Measurements from ENCODE around the gene PLEKHG3. TPM values are rescaled to one million over a fixed set of nuclear protein-coding genes. Genes with fewer than 3 reads are reported as not detected.

Gene PLEKHG3
- total RNA-seq, 2 experiments from 2014 or later: not detected

DNA sequence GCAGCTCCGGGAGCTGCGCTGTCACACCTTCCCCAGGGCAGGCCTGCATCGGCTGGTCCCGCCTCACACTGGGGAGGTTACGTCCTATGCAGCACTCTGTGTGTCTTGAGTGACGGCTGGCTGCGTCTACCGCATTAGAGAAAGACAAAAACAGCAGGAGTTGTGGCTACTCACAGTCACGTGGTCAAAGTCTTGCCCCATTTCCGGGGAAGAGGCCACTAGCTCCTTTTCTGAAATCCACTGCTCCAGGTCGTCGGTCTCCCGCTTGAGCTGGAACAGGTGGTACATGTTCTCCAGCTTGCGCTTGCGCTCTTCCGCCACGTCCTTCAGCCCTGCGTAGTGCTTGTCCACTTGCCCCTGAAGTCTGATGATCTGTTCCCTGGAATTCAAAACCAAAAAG, 68.8 kb downstream of the PLEKHG3 start:
- H3K36me3 ChIP-seq (ENCODE audit: insufficient read depth, low read length): no peaks in the 10 kb centered on the region
- no peaks in the 10 kb centered on the region for H4K20me1 ChIP-seq (ENCODE audit: insufficient read depth, low read length)
- H3K27ac ChIP-seq (ENCODE audit: low read depth, low read length, poor library complexity, severe bottlenecking): no peak overlapping the region
- H3K79me2 ChIP-seq (ENCODE audit: insufficient read depth, low read depth, low read length): no peaks in the 10 kb centered on the region
- H2AFZ ChIP-seq (ENCODE audit: low read length): no peak overlapping the region
- H3K4me1 ChIP-seq (ENCODE audit: insufficient read depth, low read length, poor library complexity, severe bottlenecking): no peaks in the 10 kb centered on the region
- TF ChIP-seq, protein P1, sequence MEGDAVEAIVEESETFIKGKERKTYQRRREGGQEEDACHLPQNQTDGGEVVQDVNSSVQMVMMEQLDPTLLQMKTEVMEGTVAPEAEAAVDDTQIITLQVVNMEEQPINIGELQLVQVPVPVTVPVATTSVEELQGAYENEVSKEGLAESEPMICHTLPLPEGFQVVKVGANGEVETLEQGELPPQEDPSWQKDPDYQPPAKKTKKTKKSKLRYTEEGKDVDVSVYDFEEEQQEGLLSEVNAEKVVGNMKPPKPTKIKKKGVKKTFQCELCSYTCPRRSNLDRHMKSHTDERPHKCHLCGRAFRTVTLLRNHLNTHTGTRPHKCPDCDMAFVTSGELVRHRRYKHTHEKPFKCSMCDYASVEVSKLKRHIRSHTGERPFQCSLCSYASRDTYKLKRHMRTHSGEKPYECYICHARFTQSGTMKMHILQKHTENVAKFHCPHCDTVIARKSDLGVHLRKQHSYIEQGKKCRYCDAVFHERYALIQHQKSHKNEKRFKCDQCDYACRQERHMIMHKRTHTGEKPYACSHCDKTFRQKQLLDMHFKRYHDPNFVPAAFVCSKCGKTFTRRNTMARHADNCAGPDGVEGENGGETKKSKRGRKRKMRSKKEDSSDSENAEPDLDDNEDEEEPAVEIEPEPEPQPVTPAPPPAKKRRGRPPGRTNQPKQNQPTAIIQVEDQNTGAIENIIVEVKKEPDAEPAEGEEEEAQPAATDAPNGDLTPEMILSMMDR (conservative IDR thresholded peaks at IDR 0.05; ENCODE audit: low read length): no peak
- TF ChIP-seq EZH2phosphoT487 (IDR thresholded peaks at IDR 0.05; ENCODE audit: borderline replicate concordance, low read depth, low read length): no peak
- no peak overlapping the region for H3K4me2 ChIP-seq (ENCODE audit: low read length)
- no peaks in the 10 kb centered on the region for H3K9me2 ChIP-seq (ENCODE audit: insufficient read depth, low read length)
- ChIA-PET POLR2A (no interaction called here), CTCF (ENCODE audit: unreplicated experiment) (no interaction called here)
- H3K4me3 ChIP-seq (ENCODE audit: low read depth, low read length, poor library complexity, severe bottlenecking): no peak overlapping the region
- no TSS peak for BruUV-seq (replicated peaks)
- intact Hi-C loops (cut with micrococcal nuclease; ENCODE audit: unreplicated experiment): no loop called here
- no peaks in the 10 kb centered on the region for H3K9me3 ChIP-seq (ENCODE audit: low read length)
- no peak for DNase-seq (ENCODE audit: low spot score)

DNA sequence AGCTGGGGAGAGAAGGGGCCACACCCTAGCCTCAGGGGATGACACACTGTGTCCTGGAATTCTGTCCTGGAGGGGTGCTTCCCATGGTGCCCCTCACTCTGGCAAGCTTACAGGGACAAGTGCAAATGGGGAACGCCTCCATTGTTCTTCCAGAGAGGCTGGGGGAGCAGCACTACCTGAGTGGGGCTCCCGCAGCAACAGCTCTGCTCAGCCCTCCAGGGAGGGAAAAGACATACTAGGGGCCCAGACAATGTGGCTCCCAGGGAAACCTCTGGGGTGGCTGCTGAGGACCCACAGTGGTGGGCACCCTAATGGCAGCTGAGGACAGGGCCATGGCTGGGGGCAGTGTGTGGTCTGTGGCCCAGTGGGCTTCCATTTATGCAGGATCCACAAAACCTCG, 69.4 kb downstream of the PLEKHG3 start:
- no peak overlapping the region for H3K4me3 ChIP-seq (ENCODE audit: low read depth, low read length, poor library complexity, severe bottlenecking)
- no peaks in the 10 kb centered on the region for H3K4me1 ChIP-seq (ENCODE audit: insufficient read depth, low read length, poor library complexity, severe bottlenecking)
- H4K20me1 ChIP-seq (ENCODE audit: insufficient read depth, low read length): no peaks in the 10 kb centered on the region
- no peak overlapping the region for H2AFZ ChIP-seq (ENCODE audit: low read length)
- H3K9me2 ChIP-seq (ENCODE audit: insufficient read depth, low read length): no peaks in the 10 kb centered on the region
- DNase-seq (ENCODE audit: low spot score): no peak
- H3K9me3 ChIP-seq (ENCODE audit: low read length): no peaks in the 10 kb centered on the region
- no peaks in the 10 kb centered on the region for H3K79me2 ChIP-seq (ENCODE audit: insufficient read depth, low read depth, low read length)
- intact Hi-C loops (cut with micrococcal nuclease; ENCODE audit: unreplicated experiment): no loop called here
- BruUV-seq (replicated peaks): no TSS peak
- POLR2A ChIA-PET: no interaction called here
- H3K27ac ChIP-seq (ENCODE audit: low read depth, low read length, poor library complexity, severe bottlenecking): no peak overlapping the region
- TF ChIP-seq EZH2phosphoT487 (IDR thresholded peaks at IDR 0.05; ENCODE audit: borderline replicate concordance, low read depth, low read length): no peak
- TF ChIP-seq, protein P1 (conservative IDR thresholded peaks at IDR 0.05; ENCODE audit: low read length): no peak
- CTCF ChIA-PET (ENCODE audit: unreplicated experiment): no interaction called here
- no peak overlapping the region for H3K4me2 ChIP-seq (ENCODE audit: low read length)
- no peaks in the 10 kb centered on the region for H3K36me3 ChIP-seq (ENCODE audit: insufficient read depth, low read length)

DNA sequence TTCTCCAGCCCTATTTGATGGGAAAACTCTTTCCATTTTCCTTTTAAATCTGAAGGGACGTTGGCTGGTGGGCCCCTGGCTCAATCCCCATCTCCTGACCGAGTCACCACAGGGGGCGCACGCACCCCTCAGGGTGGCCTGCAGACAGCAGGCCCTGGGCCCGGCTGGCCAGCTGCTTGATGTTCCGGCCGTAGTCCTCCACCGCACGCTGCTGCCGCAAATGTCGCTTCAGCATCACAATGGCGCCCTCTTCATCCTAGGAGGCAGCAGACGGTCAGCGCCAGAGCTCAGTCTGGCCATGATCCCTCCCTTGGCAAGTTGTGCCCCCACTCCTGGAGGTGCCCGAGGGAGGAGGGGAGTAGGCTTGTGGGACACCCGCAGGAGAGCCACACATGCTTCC, 70.0 kb downstream of the PLEKHG3 start:
- no peaks in the 10 kb centered on the region for H3K9me3 ChIP-seq (ENCODE audit: low read length)
- DNase-seq (ENCODE audit: low spot score): no peak
- ChIA-PET POLR2A (no interaction called here), CTCF (ENCODE audit: unreplicated experiment) (no interaction called here)
- H2AFZ ChIP-seq (ENCODE audit: low read length): no peak overlapping the region
- BruUV-seq (replicated peaks): no TSS peak
- no peaks in the 10 kb centered on the region for H3K79me2 ChIP-seq (ENCODE audit: insufficient read depth, low read depth, low read length)
- H3K4me3 ChIP-seq (ENCODE audit: low read depth, low read length, poor library complexity, severe bottlenecking): no peak overlapping the region
- H3K36me3 ChIP-seq (ENCODE audit: insufficient read depth, low read length): no peaks in the 10 kb centered on the region
- H3K9me2 ChIP-seq (ENCODE audit: insufficient read depth, low read length): no peaks in the 10 kb centered on the region
- no peaks in the 10 kb centered on the region for H4K20me1 ChIP-seq (ENCODE audit: insufficient read depth, low read length)
- H3K27ac ChIP-seq (ENCODE audit: low read depth, low read length, poor library complexity, severe bottlenecking): no peak overlapping the region
- intact Hi-C loops (cut with micrococcal nuclease; ENCODE audit: unreplicated experiment): no loop called here
- H3K4me1 ChIP-seq (ENCODE audit: insufficient read depth, low read length, poor library complexity, severe bottlenecking): no peaks in the 10 kb centered on the region
- TF ChIP-seq EZH2phosphoT487 (IDR thresholded peaks at IDR 0.05; ENCODE audit: borderline replicate concordance, low read depth, low read length): no peak
- TF ChIP-seq, protein P1 (conservative IDR thresholded peaks at IDR 0.05; ENCODE audit: low read length): no peak
- no peak overlapping the region for H3K4me2 ChIP-seq (ENCODE audit: low read length)

Measured in OCI-LY7 (cell line).